ENCODE measurements around the gene CRYBB1. TPM values are rescaled to one million over a fixed set of nuclear protein-coding genes. Genes with fewer than 3 reads are reported as not detected.

Gene CRYBB1
- polyA plus RNA-seq (ENCODE audit: insufficient read length): 1.1 TPM

GRCh38 chr22:26617271-26618199 lies at the start of gene CRYBB1:
CRYBB1 (minus strand) TSS chr22:26618027; CDS start chr22:26616319, 1,708 bp downstream.
- no peak for DNase-seq

- DNase-seq: no peak
These were observed 49.3 kb upstream of the CRYBB1 start for GRCh38 chr22:26667140-26667539.

DNA sequence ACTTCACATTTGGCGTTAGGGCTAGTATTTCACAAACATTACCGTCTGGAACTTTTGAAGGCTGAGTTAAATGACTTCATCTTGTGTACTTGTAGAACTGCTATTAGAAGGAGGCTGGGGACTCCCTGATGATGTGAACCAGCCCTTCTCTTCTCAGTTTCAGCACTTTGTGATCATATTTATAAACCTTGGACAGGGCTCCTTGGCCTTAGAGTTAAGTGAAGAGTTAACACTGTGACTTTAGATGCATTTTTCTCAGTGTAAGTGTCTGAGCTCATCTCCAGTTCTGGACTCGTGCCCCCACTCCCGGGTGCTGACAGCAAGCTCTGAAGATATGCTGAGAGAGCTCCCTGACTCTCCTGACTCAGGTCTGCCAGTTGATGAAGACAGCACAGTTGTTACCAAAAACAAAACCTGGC lies 48.0 kb upstream of the CRYBB1 start:
- no peak for DNase-seq

- DNase-seq: no peak
These were observed 45.6 kb upstream of the CRYBB1 start for GRCh38 chr22:26663374-26663923.

DNA sequence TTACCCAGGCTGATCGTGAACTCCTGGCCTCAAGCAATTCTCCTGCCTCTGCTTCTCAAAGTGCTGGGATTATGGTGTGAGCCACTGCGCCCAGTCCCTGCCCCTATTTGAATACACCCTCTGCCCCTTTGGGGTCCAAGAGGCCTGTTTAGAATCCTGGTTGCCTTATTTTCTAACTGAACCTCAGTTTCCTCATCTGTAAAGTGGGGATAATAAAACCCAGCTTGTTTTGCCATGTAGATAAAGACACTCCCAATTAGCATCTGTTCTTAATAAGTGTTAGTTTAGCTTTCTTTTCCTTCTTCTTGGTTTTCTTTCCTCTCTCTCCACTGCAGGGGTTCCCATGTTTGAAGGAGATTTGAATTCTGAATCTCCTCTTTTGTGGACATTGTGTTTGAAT lies 44.3 kb upstream of the CRYBB1 start:
- no peak for DNase-seq

DNA sequence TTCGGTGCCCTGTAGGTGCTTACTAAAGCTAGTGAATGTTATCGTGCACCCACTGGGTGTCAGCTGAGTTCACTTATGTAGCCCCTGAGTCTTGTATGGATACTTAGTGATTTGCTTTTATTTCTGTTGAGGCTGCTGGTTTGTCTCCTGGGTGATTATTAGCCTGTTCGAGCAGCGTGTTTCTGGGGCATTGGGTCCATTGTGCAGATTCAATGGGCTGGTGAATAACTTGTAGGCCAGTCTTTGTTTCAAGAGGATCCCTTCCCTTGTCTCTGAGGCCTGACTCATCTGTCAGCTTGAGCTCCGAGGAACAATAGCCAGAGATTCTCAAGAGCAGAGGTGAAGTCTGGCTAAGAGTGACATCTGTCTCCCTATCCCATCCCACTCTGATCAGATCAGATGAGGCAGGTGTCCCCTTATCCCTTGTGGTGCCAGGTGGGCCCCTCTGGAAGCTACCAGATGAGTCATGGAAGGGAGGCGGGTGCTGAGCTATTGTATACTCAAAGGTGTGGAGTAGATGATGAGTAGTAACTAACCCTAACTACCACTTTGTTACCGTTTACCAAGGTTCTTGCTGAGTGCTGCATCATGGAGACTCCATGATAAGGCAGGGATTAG lies 43.2 kb upstream of the CRYBB1 start:
- no peak for DNase-seq

- no peak for DNase-seq
These were observed 42.5 kb upstream of the CRYBB1 start for GRCh38 chr22:26660356-26660755.

- DNase-seq: no peak
These were observed 41.0 kb upstream of the CRYBB1 start for GRCh38 chr22:26658671-26659478.

GRCh38 chr22:26658161-26658560 lies 40.3 kb upstream of the CRYBB1 start:
- DNase-seq: no peak

DNA sequence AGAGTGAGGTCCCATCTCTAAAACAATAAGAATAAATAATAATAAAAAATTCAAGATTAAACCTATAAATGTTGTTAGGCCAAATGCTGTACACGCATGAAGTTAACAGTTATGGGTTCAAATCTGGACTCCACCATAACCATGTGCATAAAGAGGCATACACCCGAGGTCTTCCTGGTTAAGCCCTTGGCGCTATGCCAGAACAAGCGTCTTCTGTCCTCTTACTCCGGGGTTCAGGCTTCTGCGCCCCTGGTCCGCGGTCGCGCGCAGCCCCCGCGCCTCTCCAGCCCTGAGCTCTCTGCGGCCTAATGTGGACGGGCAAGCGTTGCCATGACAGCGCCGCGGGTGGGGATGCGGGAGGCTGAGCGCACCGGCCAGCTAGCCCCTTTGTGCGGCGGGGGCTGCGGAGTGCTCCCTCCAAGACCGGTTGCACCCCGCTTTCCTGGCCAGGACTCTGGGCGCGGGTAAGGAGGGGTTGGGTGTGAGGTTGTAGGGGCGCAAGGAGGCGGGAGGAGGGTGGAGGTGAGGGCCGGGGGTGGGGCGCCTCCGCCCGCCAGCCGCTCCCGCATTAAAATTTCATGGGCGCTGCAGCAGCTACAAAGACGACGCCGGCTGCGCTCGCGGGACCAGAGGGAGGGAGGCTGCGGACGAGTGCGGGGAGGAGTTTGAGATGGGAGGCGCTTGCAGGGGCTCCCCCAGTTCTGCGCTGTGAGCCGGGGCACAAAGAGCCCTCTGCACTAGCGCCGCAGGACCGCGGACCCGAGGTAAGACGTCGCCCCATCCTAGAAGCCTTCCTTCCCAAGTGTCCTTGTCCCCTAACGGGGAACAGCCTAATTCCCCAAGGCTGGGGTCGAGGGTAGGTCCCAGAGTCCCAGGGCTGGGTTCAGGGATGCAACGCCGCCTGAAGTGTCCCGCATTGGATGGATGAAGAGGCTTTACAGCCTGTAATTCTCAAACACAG lies 39.3 kb upstream of the CRYBB1 start, which contains the start of gene MIAT:
Gene MIAT, plus strand, starts transcription at position 698 of the 961 bp plus-strand sequence.
- DNase-seq: no peak

GRCh38 chr22:26651815-26652214 lies 34.0 kb upstream of the CRYBB1 start:
- DNase-seq: no peak

GRCh38 chr22:26650722-26651421 lies 33.0 kb upstream of the CRYBB1 start:
- DNase-seq: no peak

- no peak for DNase-seq
These were observed 30.9 kb upstream of the CRYBB1 start for GRCh38 chr22:26648528-26649388.

DNA sequence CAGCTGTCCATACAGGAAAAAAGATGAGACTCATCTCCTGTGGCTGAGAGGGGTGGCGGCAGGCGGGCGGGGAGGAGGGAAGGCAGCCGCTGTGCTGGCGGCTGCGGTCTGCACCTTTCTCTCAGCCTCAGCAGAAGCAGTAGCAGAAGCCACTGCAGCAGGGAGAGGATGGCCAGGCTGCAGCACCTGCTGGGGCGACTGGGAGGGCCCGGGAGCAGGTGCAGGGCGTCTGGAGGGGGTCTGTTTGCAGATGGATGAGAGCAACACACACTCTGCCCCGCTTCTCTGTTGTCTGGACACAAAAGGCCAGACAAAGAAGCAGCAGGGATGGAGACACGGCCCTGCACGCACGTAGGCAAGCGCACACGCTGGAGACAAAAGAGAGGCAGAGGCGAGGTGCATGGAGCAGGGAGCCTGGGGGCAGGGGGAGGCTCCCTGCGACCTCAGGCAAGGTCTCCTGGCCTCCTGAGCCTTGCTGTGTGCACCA lies 30.2 kb upstream of the CRYBB1 start:
- no peak for DNase-seq

GRCh38 chr22:26646158-26646557 lies 28.3 kb upstream of the CRYBB1 start:
- no peak for DNase-seq

DNA sequence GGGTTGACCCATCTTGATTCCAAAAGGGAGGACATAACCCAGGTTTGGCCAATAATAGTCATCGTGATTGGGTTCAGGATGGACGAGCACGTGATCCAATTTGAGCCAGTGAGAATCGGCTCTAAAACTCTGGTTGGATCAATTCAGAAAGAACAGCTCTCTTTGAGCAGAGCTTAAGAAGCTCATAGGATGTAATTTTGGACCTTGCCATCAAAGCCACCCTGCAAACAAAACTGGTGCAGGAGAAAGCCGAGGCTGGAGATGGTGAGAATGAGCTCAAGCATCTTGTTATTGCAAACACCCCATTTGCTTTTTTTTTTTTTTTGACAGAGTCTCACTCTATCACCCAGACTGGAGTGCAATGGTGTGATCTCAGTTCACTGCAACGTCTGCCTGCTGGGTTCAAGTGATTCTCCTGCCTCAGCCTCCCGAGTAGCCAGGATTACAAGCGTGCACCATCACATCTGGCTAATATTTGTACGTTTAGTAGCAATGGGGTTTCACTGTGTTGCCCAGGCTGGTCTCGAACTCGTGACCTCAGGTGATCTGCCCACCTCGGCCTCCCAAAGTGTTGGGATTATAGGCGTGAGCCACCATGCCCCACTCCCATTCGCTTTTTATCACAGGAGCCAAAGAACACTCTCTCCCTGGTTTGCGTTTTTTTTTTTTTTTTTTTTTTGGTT lies 25.7 kb upstream of the CRYBB1 start:
- no peak for DNase-seq

- no peak for DNase-seq
These were observed 24.9 kb upstream of the CRYBB1 start for GRCh38 chr22:26642465-26643417.

GRCh38 chr22:26636296-26636695 lies 18.5 kb upstream of the CRYBB1 start:
- DNase-seq: no peak

Data from hindlimb muscle (tissue), 1 donor.